Spleen (tissue), 11 donors: Measurements from ENCODE around the gene KIAA1549. TPM values are rescaled to one million over a fixed set of nuclear protein-coding genes. Genes with fewer than 3 reads are reported as not detected.

ENCODE experiments used
- DNase-seq: peaks from one replicate; pipeline ENCODE4 v3.0.0-alpha.2; 2020
- H3K27ac ChIP-seq, 8 donors: fragments of 200-600 bp; sonication (generic) in 7 of 8; 1 replicate in 4 of 8; 2 replicates in 4 of 8; pipeline versions ENCODE4 v1.5.0 to v1.8.0; 2016 to 2021; ENCODE audit warnings: inconsistent platforms in 4 of 8, mild to moderate bottlenecking in 4 of 8, moderate library complexity in 1 of 8
- H3K27me3 ChIP-seq, 7 donors: fragments of 200-600 bp; sonication (generic) in 6 of 7; replicated peaks in 1 of 7; 1 replicate in 4 of 7; 2 replicates in 3 of 7; pipeline versions ENCODE4 v1.5.0 to v1.8.0; 2016 to 2021; ENCODE audit warnings: inconsistent platforms in 3 of 7, mild to moderate bottlenecking in 1 of 7
- H3K36me3 ChIP-seq, 6 donors: fragments of 200-600 bp; sonication (generic) in 5 of 6; 1 replicate in 4 of 6; 2 replicates in 2 of 6; pipeline versions ENCODE4 v1.5.0 to v1.8.0; 2016 to 2021; ENCODE audit warnings: inconsistent platforms in 2 of 6
- H3K4me1 ChIP-seq, 6 donors: fragments of 200-600 bp; sonication (generic) in 5 of 6; 1 replicate in 3 of 6; 2 replicates in 3 of 6; pipeline versions ENCODE4 v1.5.0 to v1.8.0; 2016 to 2021; ENCODE audit warnings: inconsistent platforms in 3 of 6
- H3K4me3 ChIP-seq, 8 donors: fragments of 200-600 bp; sonication (generic) in 7 of 8; 1 replicate in 4 of 8; 2 replicates in 4 of 8; pipeline versions ENCODE4 v1.5.0 to v1.8.0; 2016 to 2021; ENCODE audit warnings: inconsistent platforms in 4 of 8, mild to moderate bottlenecking in 4 of 8, moderate library complexity in 2 of 8
- H3K9me3 ChIP-seq, 8 donors: fragments of 200-600 bp; sonication (generic) in 7 of 8; 1 replicate in 4 of 8; 2 replicates in 4 of 8; pipeline versions ENCODE4 v1.5.0 to v1.8.0; 2016 to 2021; ENCODE audit warnings: inconsistent platforms in 4 of 8
- CTCF ChIP-seq, 11 experiments: fragments of 200-600 bp in 7 of 11; fragments of 450-650 bp in 4 of 11; sonication (generic) in 4 of 11; IDR thresholded peaks in 8 of 11; conservative IDR thresholded peaks in 3 of 11; 1 replicate in 7 of 11; 2 replicates in 4 of 11; pipeline versions ENCODE4 v1.4.0 to v1.8.0; 2016 to 2021; ENCODE audit warnings: antibody characterized with exemption in 11 of 11, inconsistent platforms in 4 of 11, mild to moderate bottlenecking in 1 of 11
- POLR2A ChIP-seq, 3 donors: fragments of 450-650 bp; IDR thresholded peaks; one replicate each; pipeline ENCODE4 v1.5.1; 2017; ENCODE audit warnings: antibody characterized with exemption in 3 of 3, mild to moderate bottlenecking in 1 of 3
- POLR2AphosphoS5 ChIP-seq, 3 donors: sonication (generic); formaldehyde crosslinking; IDR thresholded peaks; one replicate each; pipeline ENCODE4 v1.5.1; 2017; ENCODE audit warnings: antibody characterized with exemption in 3 of 3
- WGBS, 5 donors: extraction: QIAGEN DNeasy Blood & Tissue Kit in 3 of 5; methylation state at CpG; one replicate each; pipeline versions ENCODE4 v1.1.5 to v1.1.7; 2013 to 2018; 5-methylcytosine and 5-hydroxymethylcytosine counted together
- intact Hi-C: fragments of 100-400 bp; cut with DNase I; formaldehyde crosslinking; loops from one replicate; pipeline ENCODE4 v1.15.0; 2023; ENCODE audit warnings: low total_unique reads
- polyA plus RNA-seq, 3 donors: library from polyadenylated mRNA; stranded (reverse); fragments of 200-250 nt; gene quantifications; one replicate each; pipeline ENCODE4 v1.2.1, GENCODE V29; 2013
- total RNA-seq, 7 donors: library from RNA; depleted of rRNA in 3 of 7; stranded (reverse); fragments of >200 nt in 3 of 7; fragmentation: NEBNext Ultra II Directional in 4 of 7; extraction: Animal tissue kit (Norgen Biotek cat#: 25700) in 4 of 7; gene quantifications; one replicate each; pipeline versions ENCODE4 v1.1.0 to v1.2.1, GENCODE V29; 2016 to 2021
- donor health status: healthy with polysubstance abuse.
- donor health status: DM: no; HTN: no; CAD: no; lungs with moderate emphysema.
- donor health status: DM: no; HTN: no; CAD: no.
- donor health status: Bipolar disorder and iron deficiency.
- donor health status: healthy.
- donor health status: DM: no; HTN: no; CAD: no.
- donor health status: DM: yes; HTN: yes; CAD: no.

Gene KIAA1549
- total and polyA plus RNA-seq, 10 donors: 0.03 to 1.8 (median 0.85) TPM

GRCh38 chr7:138949421-138950088, 31.6 kb downstream of the KIAA1549 start:
- Histone ChIP-seq H3K4me3 (no peak overlapping the region), H3K27me3 (no peaks in the 10 kb centered on the region), H3K36me3 (no peaks in the 10 kb centered on the region), H3K9me3 (no peaks in the 10 kb centered on the region), H3K4me1 (no peaks in the 10 kb centered on the region), H3K27ac (no peak overlapping the region)
- DNase-seq: no peak
- no peak for TF ChIP-seq POLR2A (IDR thresholded peaks at IDR 0.05)
- intact Hi-C loops: no loop called here
- WGBS, 5 donors: 87 to 96% (median 90%) methylated on average over 12 of the region's 12 CpGs

- Histone ChIP-seq H3K36me3 (no peaks in the 10 kb centered on the region), H3K9me3 (no peaks in the 10 kb centered on the region), H3K27ac (no peak overlapping the region), H3K27me3 (no peaks in the 10 kb centered on the region), H3K4me3 (no peak overlapping the region), H3K4me1 (no peaks in the 10 kb centered on the region)
- no peak for DNase-seq
- intact Hi-C loops: no loop called here
- 78 to 85% (median 82%) methylated on average over 6 of the region's 6 CpGs for WGBS, 5 donors
- TF ChIP-seq POLR2A (IDR thresholded peaks at IDR 0.05) (no peak), CTCF (IDR thresholded peaks at IDR 0.05 in 8 of 11, conservative IDR thresholded peaks at IDR 0.05 in 3 of 11) (no peak), POLR2AphosphoS5 (IDR thresholded peaks at IDR 0.05) (no peak)
These were observed 32.8 kb downstream of the KIAA1549 start for GRCh38 chr7:138948403-138948802.

DNA sequence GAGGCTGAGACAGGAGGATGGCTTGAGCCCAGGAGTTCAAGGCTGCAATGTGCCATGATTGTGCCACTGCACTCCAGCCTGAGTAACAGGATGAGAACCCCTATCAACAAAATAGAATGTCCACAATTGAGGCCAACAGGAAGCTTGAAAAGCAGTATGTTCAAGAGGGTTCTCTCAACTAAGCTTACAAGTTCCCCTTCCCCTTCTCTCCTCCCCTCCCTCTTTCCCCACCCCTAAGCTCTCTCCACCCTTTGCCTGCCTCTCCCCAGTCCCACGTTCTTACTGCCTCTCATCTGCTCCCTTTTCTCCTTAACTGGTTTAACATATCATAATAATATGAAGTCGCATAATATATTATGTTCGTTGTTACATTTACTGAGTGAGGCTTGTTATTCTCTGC, 35.4 kb downstream of the KIAA1549 start:
- H3K36me3 ChIP-seq: no peaks in the 10 kb centered on the region
- WGBS, 5 donors: 45 to 55% (median 49%) methylated on average over 3 of the region's 3 CpGs
- no peaks in the 10 kb centered on the region for H3K27me3 ChIP-seq
- H3K4me1 ChIP-seq: no peaks in the 10 kb centered on the region
- H3K4me3 ChIP-seq: no peak overlapping the region
- no peaks in the 10 kb centered on the region for H3K9me3 ChIP-seq
- TF ChIP-seq POLR2A (IDR thresholded peaks at IDR 0.05) (no peak), POLR2AphosphoS5 (IDR thresholded peaks at IDR 0.05) (no peak)
- no peak overlapping the region for H3K27ac ChIP-seq
- intact Hi-C loops: no loop called here
- no peak for DNase-seq

DNA sequence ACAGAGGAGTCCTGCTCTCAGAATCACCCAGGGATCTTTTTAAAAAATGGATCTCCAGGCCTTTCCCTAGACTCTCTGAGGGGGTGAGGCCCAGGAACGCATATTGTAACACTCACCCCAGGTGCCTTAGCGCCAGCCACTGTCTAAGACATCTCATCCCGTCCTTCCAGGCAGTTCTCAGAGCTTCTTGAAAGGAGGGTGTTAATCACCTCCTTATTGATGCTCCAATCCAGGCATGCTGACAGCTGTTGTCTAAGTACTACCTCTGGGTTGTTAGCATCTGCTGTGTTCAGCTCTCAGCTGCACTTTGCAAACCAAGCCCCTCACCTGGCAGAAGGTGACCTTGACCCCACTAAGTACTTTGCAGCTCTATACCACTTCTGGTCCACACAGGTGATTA, 36.0 kb downstream of the KIAA1549 start:
- H3K4me3 ChIP-seq: no peak overlapping the region
- no peaks in the 10 kb centered on the region for H3K9me3 ChIP-seq
- DNase-seq: no peak
- H3K27me3 ChIP-seq: no peaks in the 10 kb centered on the region
- TF ChIP-seq POLR2A (IDR thresholded peaks at IDR 0.05): no peak
- TF ChIP-seq POLR2AphosphoS5 (IDR thresholded peaks at IDR 0.05): no peak
- TF ChIP-seq CTCF (IDR thresholded peaks at IDR 0.05 in 8 of 11, conservative IDR thresholded peaks at IDR 0.05 in 3 of 11): no peak
- H3K36me3 ChIP-seq: no peaks in the 10 kb centered on the region
- intact Hi-C loops: no loop called here
- 76 to 91% (median 86%) methylated on average over 3 of the region's 3 CpGs for WGBS, 5 donors
- no peaks in the 10 kb centered on the region for H3K4me1 ChIP-seq
- H3K27ac ChIP-seq: no peak overlapping the region

DNA sequence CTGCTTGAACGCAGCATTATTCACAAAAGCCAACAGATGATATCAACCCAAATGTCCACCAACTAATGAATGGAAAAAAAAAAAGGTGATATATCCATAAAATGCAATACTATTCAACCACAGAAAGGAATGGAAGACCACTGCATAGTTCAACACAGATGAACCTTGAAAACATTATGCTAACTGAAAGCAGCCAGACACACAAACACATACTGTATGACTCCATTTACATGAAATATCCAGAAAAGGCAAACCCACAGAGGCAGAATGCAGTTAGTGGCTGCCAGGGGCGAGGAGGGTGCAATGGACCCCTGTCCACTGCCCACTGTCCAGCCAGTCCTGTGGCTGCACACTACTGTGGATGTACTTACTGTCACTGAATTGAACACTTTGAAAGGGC, 36.6 kb downstream of the KIAA1549 start:
- TF ChIP-seq CTCF (IDR thresholded peaks at IDR 0.05 in 8 of 11, conservative IDR thresholded peaks at IDR 0.05 in 3 of 11) (no peak), POLR2A (IDR thresholded peaks at IDR 0.05) (no peak), POLR2AphosphoS5 (IDR thresholded peaks at IDR 0.05) (no peak)
- Histone ChIP-seq H3K9me3 (no peaks in the 10 kb centered on the region), H3K36me3 (no peaks in the 10 kb centered on the region), H3K27ac (no peak overlapping the region), H3K4me3 (no peak overlapping the region), H3K4me1 (no peaks in the 10 kb centered on the region), H3K27me3 (no peaks in the 10 kb centered on the region)
- 76 to 90% (median 84%) methylated on average over 2 of the region's 2 CpGs for WGBS, 5 donors
- DNase-seq: no peak
- intact Hi-C loops: no loop called here
